SK-N-SH (cell line): ENCODE data around the gene RASD2.

Experiments used
- CTCF ChIP-seq: fragments of 200-600 bp; sonication (generic); IDR thresholded peaks from 2 replicates; pipeline ENCODE4 v1.6.1; 2017; ENCODE audit warnings: antibody characterized with exemption, mild to moderate bottlenecking, moderate library complexity
- EP300 ChIP-seq, 2 experiments: IDR thresholded peaks; 2 replicates each; pipeline versions ENCODE4 v1.4.0 to v1.6.1; 2012; ENCODE audit warnings: borderline replicate concordance in 1 of 2, low read depth in 1 of 2, low read length in 1 of 2
- EZH2phosphoT487 ChIP-seq: fragments of 200-600 bp; sonication (generic); IDR thresholded peaks from 2 replicates; pipeline ENCODE4 v1.6.1; 2017; ENCODE audit warnings: low read depth, mixed run types, mild to moderate bottlenecking, antibody characterized with exemption, moderate library complexity, borderline replicate concordance
- JUND ChIP-seq: IDR thresholded peaks from 2 replicates; pipeline ENCODE4 v1.4.0; 2012
- POLR2AphosphoS5 ChIP-seq: IDR thresholded peaks from 2 replicates; pipeline ENCODE4 v1.6.1; 2012; ENCODE audit warnings: low read depth, low read length
- SMC3 ChIP-seq: IDR thresholded peaks from 2 replicates; pipeline ENCODE4 v1.6.1; 2012; ENCODE audit warnings: low read depth, low read length, improper control_type of control experiment
- USF1 ChIP-seq: IDR thresholded peaks from 2 replicates; pipeline ENCODE4 v1.4.0; 2012; ENCODE audit warnings: low read depth, borderline replicate concordance

GRCh38 chr22:35580351-35581022 lies 39.9 kb downstream of the RASD2 start:
- TF ChIP-seq POLR2AphosphoS5 (no peak), EP300 (IDR thresholded peaks at IDR 0.05; ENCODE audit: borderline replicate concordance in 1 of 2, low read depth in 1 of 2, low read length in 1 of 2) (no peak), EZH2phosphoT487 (no peak), CTCF (no peak), USF1 (no peak), SMC3 (no peak), JUND (no peak)
